LNCAP (cell line): ENCODE results near the gene SEZ6L.

Source experiments
- TF ChIP-seq, protein P1 (sequence below): fragments of 450-650 bp; IDR thresholded peaks from 2 replicates; pipeline ENCODE4 v1.5.1; 2017; ENCODE audit warnings: mild to moderate bottlenecking

The SEZ6L gene

DNA sequence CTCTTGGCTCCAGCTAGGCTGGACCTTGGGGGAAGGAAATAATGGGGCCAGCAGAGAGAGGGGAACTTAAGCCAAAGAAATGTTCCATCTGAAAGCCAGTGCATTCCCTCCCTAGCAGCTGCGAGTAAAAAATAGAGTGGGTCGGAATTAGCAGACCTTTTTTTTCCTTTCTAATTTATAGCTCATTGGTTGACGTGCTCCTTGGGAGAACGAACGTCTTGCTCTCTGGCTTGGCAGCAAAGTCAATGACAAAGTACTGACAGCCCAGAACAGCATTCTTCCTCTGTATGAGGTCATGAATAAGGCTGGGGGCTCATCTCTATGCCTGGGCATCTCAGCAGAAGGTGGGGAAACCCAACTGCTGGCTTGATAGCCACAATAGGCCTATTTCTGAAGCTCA, 65.0 kb downstream of the SEZ6L start:
- TF ChIP-seq, protein P1, sequence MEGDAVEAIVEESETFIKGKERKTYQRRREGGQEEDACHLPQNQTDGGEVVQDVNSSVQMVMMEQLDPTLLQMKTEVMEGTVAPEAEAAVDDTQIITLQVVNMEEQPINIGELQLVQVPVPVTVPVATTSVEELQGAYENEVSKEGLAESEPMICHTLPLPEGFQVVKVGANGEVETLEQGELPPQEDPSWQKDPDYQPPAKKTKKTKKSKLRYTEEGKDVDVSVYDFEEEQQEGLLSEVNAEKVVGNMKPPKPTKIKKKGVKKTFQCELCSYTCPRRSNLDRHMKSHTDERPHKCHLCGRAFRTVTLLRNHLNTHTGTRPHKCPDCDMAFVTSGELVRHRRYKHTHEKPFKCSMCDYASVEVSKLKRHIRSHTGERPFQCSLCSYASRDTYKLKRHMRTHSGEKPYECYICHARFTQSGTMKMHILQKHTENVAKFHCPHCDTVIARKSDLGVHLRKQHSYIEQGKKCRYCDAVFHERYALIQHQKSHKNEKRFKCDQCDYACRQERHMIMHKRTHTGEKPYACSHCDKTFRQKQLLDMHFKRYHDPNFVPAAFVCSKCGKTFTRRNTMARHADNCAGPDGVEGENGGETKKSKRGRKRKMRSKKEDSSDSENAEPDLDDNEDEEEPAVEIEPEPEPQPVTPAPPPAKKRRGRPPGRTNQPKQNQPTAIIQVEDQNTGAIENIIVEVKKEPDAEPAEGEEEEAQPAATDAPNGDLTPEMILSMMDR, result no peak

DNA sequence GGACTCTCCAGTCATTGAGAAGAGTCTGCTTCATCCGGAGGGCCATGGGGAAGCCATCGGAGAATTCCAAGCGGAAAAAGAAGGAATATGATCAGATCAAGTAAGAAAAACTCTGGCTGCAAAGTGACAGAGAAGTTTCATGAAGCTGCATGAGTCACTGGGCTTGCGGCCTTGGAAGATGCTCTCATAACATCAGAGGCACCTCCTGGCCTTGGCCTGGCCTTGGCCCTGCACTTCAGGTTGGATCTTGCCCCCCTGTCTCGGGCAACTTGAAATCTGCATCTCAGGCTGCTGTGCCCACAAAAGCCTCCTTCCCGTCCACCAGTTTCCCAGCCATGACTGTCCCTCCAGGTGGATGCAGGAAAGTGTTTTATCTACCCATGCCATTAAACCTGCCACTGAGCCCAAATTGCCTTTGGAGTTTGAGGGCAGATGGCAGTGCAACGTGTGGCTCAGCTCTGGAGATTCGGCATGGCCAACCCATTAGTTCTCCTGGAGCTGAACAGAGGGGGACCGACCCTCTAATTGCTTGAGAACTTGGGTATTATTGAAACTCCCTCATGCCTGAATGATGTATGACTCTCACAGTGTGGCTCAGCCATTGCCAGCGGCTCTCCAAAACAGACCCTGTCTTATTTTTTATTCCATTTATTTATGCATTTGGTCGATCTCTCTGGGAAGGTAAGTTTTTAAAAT, 66.7 kb downstream of the SEZ6L start:
- TF ChIP-seq, protein P1, result no peak

DNA sequence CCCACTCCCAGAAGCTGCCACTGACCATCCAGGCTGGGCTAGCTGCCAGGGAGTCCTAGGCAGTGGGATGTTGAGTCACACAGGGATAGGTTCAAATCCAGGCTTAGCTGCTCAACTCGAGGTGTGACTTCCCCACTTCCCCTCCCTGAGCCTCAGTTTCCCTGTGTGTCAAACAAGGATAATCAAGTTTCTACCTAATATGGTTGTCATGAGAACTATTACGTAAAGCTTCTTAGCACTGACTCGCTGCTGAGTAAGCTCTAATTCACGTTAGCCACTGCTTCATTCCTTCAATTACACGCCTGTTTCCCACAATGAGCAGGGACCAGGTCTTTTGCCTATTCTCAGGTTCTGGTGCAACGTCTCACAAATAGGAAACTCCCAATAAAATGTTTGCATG, 67.7 kb downstream of the SEZ6L start:
- TF ChIP-seq, protein P1, result no peak

DNA sequence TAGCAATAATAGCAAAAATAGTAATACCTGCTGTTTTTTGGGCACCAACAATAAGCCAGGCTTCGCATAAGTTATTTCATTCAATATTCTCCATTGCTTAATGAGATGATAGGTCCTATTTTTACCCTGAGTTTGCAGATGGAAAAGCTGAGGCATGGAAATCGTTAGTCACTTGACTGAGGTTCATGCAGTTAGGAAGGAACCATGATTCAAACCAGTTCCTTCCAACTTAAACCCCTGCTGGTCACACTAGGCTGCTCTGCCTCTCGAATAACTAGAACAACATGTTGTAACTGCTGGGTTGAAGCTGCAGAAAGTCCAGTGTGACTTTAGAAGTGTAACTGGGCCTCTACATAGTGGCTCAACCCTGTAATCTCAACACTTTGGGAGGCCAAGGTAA, 69.3 kb downstream of the SEZ6L start:
- TF ChIP-seq, protein P1, result no peak

DNA sequence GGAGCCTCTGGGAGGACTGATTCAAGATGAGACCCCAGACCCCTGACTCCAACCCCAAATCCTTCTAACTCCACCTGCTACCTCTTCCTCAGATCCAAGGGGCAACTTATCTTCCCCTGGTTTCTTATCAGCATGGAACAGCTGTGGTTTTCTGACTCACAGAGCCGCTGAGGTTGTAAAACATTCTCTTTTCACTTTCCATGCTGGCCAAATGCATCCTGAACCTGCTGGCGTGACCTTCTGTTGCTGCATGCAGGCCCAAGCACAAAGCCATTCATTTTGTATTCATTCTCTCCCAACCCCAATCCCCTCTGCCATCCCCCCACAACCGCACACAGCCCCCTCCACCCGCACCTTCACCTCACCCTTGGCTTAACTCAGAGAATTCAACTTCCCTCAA, 70.3 kb downstream of the SEZ6L start:
- TF ChIP-seq, protein P1, result no peak

DNA sequence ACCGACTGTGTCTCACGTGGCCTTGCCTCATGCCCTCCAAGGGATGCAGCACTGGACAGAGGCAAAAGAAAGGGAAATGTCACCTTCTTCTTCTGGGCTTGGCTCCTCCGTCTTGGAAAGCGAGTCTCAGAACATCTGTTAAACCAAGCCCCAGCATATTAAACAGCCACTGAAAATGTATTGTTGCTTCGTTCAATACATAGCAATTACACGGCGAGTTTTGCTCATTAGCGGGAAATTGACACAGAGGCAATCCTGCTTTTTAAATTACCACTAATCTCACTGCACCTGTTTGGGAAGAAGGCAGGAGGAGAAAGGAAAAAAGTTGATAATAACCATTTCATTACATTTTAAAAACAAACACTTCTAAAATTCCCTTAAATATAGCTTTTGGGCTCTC, 72.1 kb downstream of the SEZ6L start:
- TF ChIP-seq, protein P1, result no peak

DNA sequence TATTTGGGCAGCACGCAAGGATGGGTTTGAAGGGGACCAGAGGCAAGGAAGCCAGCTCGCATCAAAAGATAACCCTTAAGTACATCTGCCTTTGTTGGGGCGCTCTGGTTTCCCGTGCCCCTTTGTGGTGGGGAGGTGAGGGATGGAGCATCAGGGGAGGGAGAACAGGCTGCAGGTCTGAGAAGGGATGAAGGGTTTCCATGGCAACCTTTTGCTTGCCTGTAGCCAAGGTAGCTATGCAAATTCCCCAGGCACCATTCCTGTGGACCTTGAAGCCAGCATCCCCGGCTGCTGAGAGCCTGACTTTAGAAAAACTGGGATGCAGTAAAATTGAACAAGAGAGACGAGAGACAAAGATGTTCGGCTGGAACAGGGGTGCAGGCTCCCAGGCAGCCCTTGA, 75.7 kb downstream of the SEZ6L start:
- TF ChIP-seq, protein P1, result no peak

DNA sequence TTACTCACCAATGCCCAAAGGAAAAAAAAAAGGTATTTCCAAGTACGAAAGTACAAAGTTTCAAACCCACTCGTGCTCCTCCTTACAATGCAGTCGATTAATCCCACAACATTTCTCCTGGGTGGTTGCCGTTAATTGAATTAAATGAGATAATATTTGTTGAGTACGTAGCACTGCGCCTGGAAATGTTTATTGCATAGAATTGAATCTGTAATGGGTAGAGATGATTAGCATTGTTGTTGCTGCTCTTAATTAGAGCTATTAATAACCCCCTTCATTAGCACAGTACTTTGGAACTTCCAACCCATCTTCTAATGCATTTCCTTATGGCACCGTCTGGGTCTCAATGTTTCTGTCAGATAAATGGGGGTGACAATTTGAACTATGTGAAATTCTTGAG, 77.3 kb downstream of the SEZ6L start:
- TF ChIP-seq, protein P1, result no peak
